Breast epithelium (tissue), 4 donors: ENCODE measurements around the gene GLIPR2. TPM values are rescaled to one million over a fixed set of nuclear protein-coding genes. Genes with fewer than 3 reads are reported as not detected.
A peak's percentile ranks its signal among the peaks of the same experiment; 100 is the strongest.

Source experiments
- DNase-seq, 2 donors: peaks; one replicate each; pipeline ENCODE4 v3.0.0-alpha.2; 2019; ENCODE audit warnings: low spot score in 2 of 2
- H3K27ac ChIP-seq, 2 donors: fragments of 200-600 bp; sonication (generic) in 1 of 2; one replicate each; pipeline ENCODE4 v1.5.1; 2016 to 2019; ENCODE audit warnings: mild to moderate bottlenecking in 1 of 2
- H3K27me3 ChIP-seq, 2 donors: fragments of 200-600 bp; sonication (generic) in 1 of 2; one replicate each; pipeline versions ENCODE4 v1.5.1 to v1.6.0; 2017 to 2019; ENCODE audit warnings: control low read depth in 1 of 2, mild to moderate bottlenecking in 1 of 2
- H3K36me3 ChIP-seq: fragments of 200-600 bp; one replicate; pipeline ENCODE4 v1.5.1; 2019
- H3K4me1 ChIP-seq, 2 donors: fragments of 200-600 bp; sonication (generic); one replicate each; pipeline ENCODE4 v1.5.1; 2016 to 2019; ENCODE audit warnings: control low read depth in 1 of 2
- H3K4me3 ChIP-seq, 3 donors: fragments of 200-600 bp; sonication (generic); 1 replicate in 2 of 3; 2 replicates in 1 of 3; pipeline ENCODE4 v1.5.1; 2016 to 2019; ENCODE audit warnings: mild to moderate bottlenecking in 3 of 3, moderate library complexity in 2 of 3
- H3K9me3 ChIP-seq, 2 donors: fragments of 200-600 bp; sonication (generic) in 1 of 2; one replicate each; pipeline ENCODE4 v1.5.1; 2016 to 2019; ENCODE audit warnings: control low read depth in 1 of 2
- CTCF ChIP-seq, 3 donors: fragments of 450-650 bp; IDR thresholded peaks; one replicate each; pipeline ENCODE4 v1.5.1; 2016 to 2017; ENCODE audit warnings: antibody characterized with exemption in 3 of 3, mild to moderate bottlenecking in 3 of 3, moderate library complexity in 3 of 3
- POLR2A ChIP-seq: fragments of 450-650 bp; IDR thresholded peaks from one replicate; pipeline ENCODE4 v1.6.1; 2016; ENCODE audit warnings: antibody characterized with exemption, mild to moderate bottlenecking, moderate library complexity
- POLR2AphosphoS5 ChIP-seq, 3 donors: sonication (generic); formaldehyde crosslinking; IDR thresholded peaks; one replicate each; pipeline ENCODE4 v1.6.1; 2017; ENCODE audit warnings: antibody characterized with exemption in 3 of 3
- intact Hi-C: fragments of 100-400 bp; cut with DNase I; formaldehyde crosslinking; loops from one replicate; pipeline ENCODE4 v1.15.1; 2023; ENCODE audit warnings: low total_unique reads
- total RNA-seq, 3 donors: library from RNA; depleted of rRNA; stranded (reverse); fragments of >200 nt; gene quantifications; one replicate each; pipeline ENCODE4 v1.1.0, GENCODE V29; 2016

Gene GLIPR2
- total RNA-seq, 3 donors from 2014 or later: 16.5 to 57.4 (median 26.9) TPM

- no peaks in the 10 kb centered on the region for H3K9me3 ChIP-seq
- TF ChIP-seq CTCF (IDR thresholded peaks at IDR 0.05) (no peak), POLR2A (no peak), POLR2AphosphoS5 (IDR thresholded peaks at IDR 0.05) (no peak)
- H3K4me3 ChIP-seq: no peak overlapping the region
- peaks cover 4 to 8% of the 10 kb centered on the region in 2 donors for H3K4me1 ChIP-seq
- no peaks in the 10 kb centered on the region for H3K36me3 ChIP-seq
- no peak for DNase-seq
- H3K27ac ChIP-seq: peak overlapping the region; percentile 52 to 61
- H3K27me3 ChIP-seq: no peaks in the 10 kb centered on the region
- intact Hi-C loops: no loop called here
Measured at GRCh38 chr9:36147441-36148175, 11.1 kb downstream of the GLIPR2 start.

- TF ChIP-seq POLR2AphosphoS5 (IDR thresholded peaks at IDR 0.05): peak; percentile 39 to 79 (median 75)
- TF ChIP-seq POLR2A: no peak
- TF ChIP-seq CTCF (IDR thresholded peaks at IDR 0.05): no peak
- peak overlapping the region; percentile 61 to 84 for H3K27ac ChIP-seq
- no peaks in the 10 kb centered on the region for H3K27me3 ChIP-seq
- peaks cover 4 to 8% of the 10 kb centered on the region in 2 donors for H3K4me1 ChIP-seq
- intact Hi-C loops: no loop called here
- H3K4me3 ChIP-seq: no peak overlapping the region
- peak; percentile 90 to 91 for DNase-seq
- H3K9me3 ChIP-seq: no peaks in the 10 kb centered on the region
- H3K36me3 ChIP-seq: no peaks in the 10 kb centered on the region
Measured at GRCh38 chr9:36148311-36149051, 11.9 kb downstream of the GLIPR2 start.

- Histone ChIP-seq H3K4me1 (peaks cover 4 to 8% of the 10 kb centered on the region in 2 donors), H3K27ac (peak overlapping the region; percentile 49 to 84), H3K36me3 (no peaks in the 10 kb centered on the region), H3K4me3 (no peak overlapping the region), H3K27me3 (no peaks in the 10 kb centered on the region), H3K9me3 (no peaks in the 10 kb centered on the region)
- DNase-seq: no peak
- intact Hi-C loops: no loop called here
- TF ChIP-seq POLR2AphosphoS5 (IDR thresholded peaks at IDR 0.05) (no peak), CTCF (IDR thresholded peaks at IDR 0.05) (no peak), POLR2A (no peak)
Measured at GRCh38 chr9:36149197-36149596, 12.7 kb downstream of the GLIPR2 start.

- TF ChIP-seq CTCF (IDR thresholded peaks at IDR 0.05) (no peak), POLR2AphosphoS5 (IDR thresholded peaks at IDR 0.05) (no peak), POLR2A (no peak)
- no peak for DNase-seq
- Histone ChIP-seq H3K9me3 (no peaks in the 10 kb centered on the region), H3K4me3 (no peak overlapping the region), H3K27ac (peak overlapping the region in 1 of 2 donors; percentile 73), H3K27me3 (no peaks in the 10 kb centered on the region), H3K4me1 (peaks cover 4 to 8% of the 10 kb centered on the region in 2 donors), H3K36me3 (no peaks in the 10 kb centered on the region)
- intact Hi-C loops: no loop called here
Measured at GRCh38 chr9:36150574-36151315, 14.2 kb downstream of the GLIPR2 start.
